CD4-positive, alpha-beta T cell (primary cell): ENCODE measurements around the gene FRYL. TPM values are rescaled to one million over a fixed set of nuclear protein-coding genes. Genes with fewer than 3 reads are reported as not detected.

Experiments used
- ATAC-seq: fragments of 200-7000 bp; cut with Tn5 transposase; one replicate; pipeline ENCODE4 v1.10.0; 2022; ENCODE audit warnings: mild to moderate bottlenecking; ENCODE audit not compliant: poor library complexity
- CTCF ChIA-PET: fragments of 350-600 bp; sonication (Branson Sonifier 250); formaldehyde crosslinking; loops from one replicate; lab custom pipeline; 2021; ENCODE audit warnings: antibody characterized with exemption, inconsistent platforms; lab: Charles Lee
- POLR2A ChIA-PET: fragments of 350-600 bp; sonication (Branson Sonifier 250); formaldehyde crosslinking; loops from one replicate; lab custom pipeline; 2021; ENCODE audit warnings: antibody characterized with exemption, inconsistent platforms; lab: Charles Lee
- DNase-seq, 14 experiments: peaks; one replicate each; pipeline ENCODE4 v3.0.0-alpha.2; 2013 to 2020; ENCODE audit warnings: mixed read lengths in 2 of 14
- H3K27ac ChIP-seq, 2 donors: one replicate each; pipeline versions ENCODE4 v1.5.1 to v1.7.0; 2013; ENCODE audit warnings: low read length in 2 of 2, low read depth in 1 of 2, mild to moderate bottlenecking in 1 of 2
- H3K27me3 ChIP-seq, 2 experiments: 1 replicate in 1 of 2; 2 replicates in 1 of 2; pipeline versions ENCODE4 v1.6.1 to v1.7.0; 2013; ENCODE audit warnings: low read length in 2 of 2, control low read depth in 1 of 2, mild to moderate bottlenecking in 1 of 2, moderate library complexity in 1 of 2; ENCODE audit not compliant: insufficient read depth in 2 of 2, control insufficient read depth in 1 of 2
- H3K36me3 ChIP-seq: one replicate; pipeline ENCODE4 v1.6.1; 2013; ENCODE audit warnings: low read length, control low read depth; ENCODE audit not compliant: insufficient read depth
- H3K4me1 ChIP-seq: one replicate; pipeline ENCODE4 v1.6.1; 2013; ENCODE audit warnings: low read length, control low read depth; ENCODE audit not compliant: insufficient read depth
- H3K4me3 ChIP-seq: one replicate; pipeline ENCODE4 v1.5.1; 2013; ENCODE audit warnings: mild to moderate bottlenecking, low read length, moderate library complexity
- H3K9me3 ChIP-seq, 2 experiments: 1 replicate in 1 of 2; 2 replicates in 1 of 2; pipeline versions ENCODE4 v1.6.1 to v1.7.0; 2013; ENCODE audit warnings: low read length in 2 of 2, mild to moderate bottlenecking in 2 of 2, control low read depth in 1 of 2, moderate library complexity in 1 of 2; ENCODE audit not compliant: control insufficient read depth in 1 of 2, insufficient read depth in 1 of 2
- H3K27ac Mint-ChIP-seq: one replicate; pipeline ENCODE4 v1.8.0; 2020; ENCODE audit warnings: mixed read lengths
- H3K27me3 Mint-ChIP-seq: one replicate; pipeline ENCODE4 v1.8.0; 2021; ENCODE audit warnings: mixed read lengths
- H3K36me3 Mint-ChIP-seq: one replicate; pipeline ENCODE4 v1.8.0; 2021; ENCODE audit warnings: low read depth, mixed read lengths
- H3K4me1 Mint-ChIP-seq: one replicate; pipeline ENCODE4 v1.8.0; 2021; ENCODE audit warnings: low read depth, mixed read lengths
- H3K4me3 Mint-ChIP-seq: one replicate; pipeline ENCODE4 v1.8.0; 2020; ENCODE audit warnings: mild to moderate bottlenecking, mixed read lengths
- H3K9me3 Mint-ChIP-seq: one replicate; pipeline ENCODE4 v1.8.0; 2020; ENCODE audit warnings: mixed read lengths
- CTCF ChIP-seq: fragments of 200-600 bp; IDR thresholded peaks from one replicate; pipeline ENCODE4 v1.8.0; 2022; ENCODE audit warnings: antibody characterized with exemption, mild to moderate bottlenecking
- intact Hi-C, 2 experiments: fragments of 100-400 bp; cut with DNase I in 1 of 2; cut with micrococcal nuclease in 1 of 2; formaldehyde crosslinking; loops; one replicate each; pipeline versions ENCODE4 v1.15.1 to v1.9.0; 2023 to 2025; cut with DNase I, micrococcal nuclease
- total RNA-seq, 174 experiments: library from RNA in 2 of 174; stranded (reverse) in 2 of 174; gene quantifications; one replicate each; pipeline ENCODE4 v1.2.3 and lab custom pipeline; 2021 to 2026

Gene FRYL
- total RNA-seq, 2 experiments from 2014 or later, result 86.1 to 87.7 TPM

GRCh38 chr4:48645225-48645794 lies 134.8 kb downstream of the FRYL start:
- Histone ChIP-seq H3K36me3 (no peaks in the 10 kb centered on the region), H3K9me3 (no peaks in the 10 kb centered on the region), H3K4me3 (no peak overlapping the region), H3K27ac (no peak overlapping the region), H3K27me3 (no peaks in the 10 kb centered on the region), H3K4me1 (no peaks in the 10 kb centered on the region)
- CTCF ChIA-PET, result interaction anchor here (0.8 kb wide), 1 partner anchor 15 kb away, joined by 3 read pairs; no protein-coding TSS in a partner anchor
- no peak overlapping the region for H3K4me3 Mint-ChIP-seq
- peaks cover 64% of the 10 kb centered on the region for H3K4me1 Mint-ChIP-seq
- H3K9me3 Mint-ChIP-seq, result no peaks in the 10 kb centered on the region
- ATAC-seq (no peak), DNase-seq (no peak)
- H3K36me3 Mint-ChIP-seq, result peaks cover 9% of the 10 kb centered on the region
- POLR2A ChIA-PET, result interaction anchor here (0.7 kb wide), 1 partner anchor 134 kb away, joined by 3 read pairs; no protein-coding TSS in a partner anchor
- H3K27me3 Mint-ChIP-seq, result no peaks in the 10 kb centered on the region
- intact Hi-C loops, result no loop called here
- no peak overlapping the region for H3K27ac Mint-ChIP-seq
- no peak for TF ChIP-seq CTCF

GRCh38 chr4:48642421-48643374 lies 137.4 kb downstream of the FRYL start:
- Histone ChIP-seq H3K4me1 (no peaks in the 10 kb centered on the region), H3K36me3 (no peaks in the 10 kb centered on the region), H3K4me3 (no peak overlapping the region), H3K27ac (no peak overlapping the region), H3K27me3 (no peaks in the 10 kb centered on the region), H3K9me3 (no peaks in the 10 kb centered on the region)
- intact Hi-C loops, result no loop called here
- no peak overlapping the region for H3K4me3 Mint-ChIP-seq
- peaks cover 20% of the 10 kb centered on the region for H3K36me3 Mint-ChIP-seq
- DNase-seq (no peak), ATAC-seq (no peak)
- peak overlapping the region; percentile 2 for H3K27ac Mint-ChIP-seq
- H3K9me3 Mint-ChIP-seq, result no peaks in the 10 kb centered on the region
- no peak for TF ChIP-seq CTCF
- ChIA-PET POLR2A (no interaction called here), CTCF (interaction anchor here (1.2 to 1.6 kb wide), 2 partner anchors 9 to 12 kb away, joined by 3 to 5 read pairs; no protein-coding TSS in a partner anchor)
- H3K27me3 Mint-ChIP-seq, result no peaks in the 10 kb centered on the region
- H3K4me1 Mint-ChIP-seq, result peaks cover 75% of the 10 kb centered on the region

GRCh38 chr4:48641401-48641800 lies 138.7 kb downstream of the FRYL start:
- Histone ChIP-seq H3K9me3 (no peaks in the 10 kb centered on the region), H3K36me3 (no peaks in the 10 kb centered on the region), H3K4me1 (no peaks in the 10 kb centered on the region), H3K27me3 (no peaks in the 10 kb centered on the region), H3K4me3 (no peak overlapping the region), H3K27ac (no peak overlapping the region)
- intact Hi-C loops, result no loop called here
- no peak overlapping the region for H3K27ac Mint-ChIP-seq
- H3K36me3 Mint-ChIP-seq, result peaks cover 20% of the 10 kb centered on the region
- DNase-seq (no peak), ATAC-seq (no peak)
- no peaks in the 10 kb centered on the region for H3K27me3 Mint-ChIP-seq
- H3K4me3 Mint-ChIP-seq, result no peak overlapping the region
- ChIA-PET CTCF (interaction anchor here (1.2 kb wide), 1 partner anchor 46 kb away, joined by 3 read pairs; no protein-coding TSS in a partner anchor), POLR2A (no interaction called here)
- no peaks in the 10 kb centered on the region for H3K9me3 Mint-ChIP-seq
- no peak for TF ChIP-seq CTCF
- peaks cover 72% of the 10 kb centered on the region for H3K4me1 Mint-ChIP-seq
